Fibroblast of the conjunctiva (primary cell): ENCODE data around the gene SCARB2.

ENCODE experiments used
- DNase-seq: peaks from one replicate; pipeline ENCODE4 v3.0.0-alpha.2; 2010; ENCODE audit warnings: low read depth

The SCARB2 gene

DNA sequence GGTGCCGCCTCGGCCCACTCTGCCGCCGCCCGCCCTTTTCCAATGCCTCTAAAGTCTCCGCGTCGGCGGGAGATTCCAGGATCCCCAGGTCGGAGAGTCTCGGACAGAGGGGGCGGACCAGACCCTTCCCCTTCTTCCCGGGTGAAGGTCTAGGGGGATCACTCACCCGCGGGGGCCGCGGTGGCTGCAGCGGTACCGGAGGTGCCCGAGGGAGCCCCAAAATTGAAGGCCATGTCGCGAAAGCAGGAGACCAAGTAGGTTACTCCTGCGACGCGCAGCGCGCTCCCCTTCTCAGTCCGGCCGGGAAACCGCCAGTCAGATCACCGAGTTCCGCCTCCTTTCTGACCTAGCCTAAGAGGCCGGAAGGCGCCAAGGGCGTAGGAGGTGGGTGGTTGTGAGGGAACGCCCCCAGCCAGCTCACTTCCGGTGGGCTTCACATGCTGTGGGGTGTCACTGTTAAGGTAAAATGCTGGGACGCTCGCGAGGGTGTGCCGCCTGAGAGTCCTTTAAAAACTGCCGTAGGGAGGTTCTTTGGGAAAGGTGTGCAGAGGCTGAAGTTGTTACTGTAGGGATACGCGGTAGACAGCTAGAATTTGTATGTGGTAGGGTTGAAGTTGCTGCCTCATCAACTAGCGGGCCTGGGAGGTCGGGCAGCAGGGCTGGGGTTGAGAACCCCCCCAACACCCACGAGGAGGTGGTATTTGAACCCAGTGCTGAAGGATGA lies 65.3 kb downstream of the SCARB2 start, which contains the start of gene NUP54:
TSS of gene NUP54 (minus strand) at position 256 of the 724 bp plus-strand sequence. CDS start at position 233, 23 bp downstream.
- DNase-seq: peak; percentile 86

DNA sequence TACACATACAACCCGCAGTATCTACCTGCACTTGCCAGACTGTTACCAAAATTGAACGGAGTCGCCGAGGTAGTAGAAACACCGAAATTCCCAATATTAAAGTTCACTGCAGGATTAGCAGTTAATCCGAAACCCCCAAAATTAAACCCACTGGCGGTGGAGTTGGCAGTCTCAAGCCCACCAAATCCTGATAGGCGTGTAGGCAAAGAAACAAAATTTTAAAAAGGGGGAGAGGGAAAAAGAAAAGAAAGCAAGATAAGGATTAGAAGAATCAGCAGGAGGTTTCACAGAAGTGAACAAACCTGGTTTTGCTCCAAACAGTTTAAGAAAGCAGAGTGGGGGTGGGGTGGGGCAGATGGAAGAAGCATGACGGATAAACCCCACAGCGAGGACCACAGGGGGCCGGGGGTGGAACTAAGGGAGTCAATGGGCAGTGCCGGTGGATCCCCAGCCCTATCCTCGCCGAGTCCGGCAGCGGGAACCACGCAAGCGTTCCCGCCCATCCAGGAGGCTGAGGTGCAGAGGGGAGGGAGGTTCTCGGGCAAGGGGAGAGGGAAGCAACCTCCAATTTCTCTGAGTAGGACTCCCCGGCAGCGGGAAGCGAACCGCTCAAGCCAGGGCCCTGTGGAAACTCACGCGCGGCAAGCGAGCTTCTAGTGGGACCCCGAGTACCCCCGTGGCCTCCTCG lies 66.0 kb downstream of the SCARB2 start:
- DNase-seq: peak; percentile 72

DNA sequence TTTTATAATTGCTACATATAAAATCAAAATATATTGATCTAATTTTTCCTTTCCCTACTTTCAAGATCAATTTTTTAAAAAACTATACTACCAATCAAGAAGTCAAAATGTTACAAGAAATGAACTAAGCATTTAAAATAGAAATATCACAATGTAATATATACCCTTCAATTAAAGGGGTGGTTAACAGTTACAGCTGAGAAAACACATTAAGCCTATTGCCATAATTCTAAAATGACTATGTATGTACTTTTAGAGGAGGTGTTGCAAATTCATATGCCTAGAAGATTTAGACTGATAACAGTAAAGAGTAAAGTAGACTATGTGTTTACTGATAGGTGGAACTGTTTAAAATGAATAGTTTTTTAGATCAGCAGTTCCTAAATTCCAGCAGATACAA lies 69.1 kb downstream of the SCARB2 start:
- DNase-seq: no peak

DNA sequence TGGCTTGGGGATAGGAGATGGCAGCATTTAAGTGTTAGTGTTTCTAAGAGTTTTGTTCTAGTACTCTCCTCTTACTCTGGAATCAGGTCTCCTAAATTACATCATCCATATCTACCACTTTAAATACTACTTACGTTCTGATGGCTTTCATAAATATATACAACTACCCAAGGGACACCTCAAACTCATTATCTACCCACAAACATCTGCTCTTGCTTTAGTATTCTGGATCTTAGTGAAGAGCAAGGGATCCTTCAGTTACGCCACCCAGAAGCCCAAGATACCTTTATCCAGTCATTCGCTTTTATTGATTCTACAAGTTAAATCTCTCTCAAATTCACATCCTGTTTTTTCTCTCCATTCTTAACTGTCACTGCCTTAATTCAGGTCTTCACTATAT lies 72.4 kb downstream of the SCARB2 start:
- DNase-seq: no peak

DNA sequence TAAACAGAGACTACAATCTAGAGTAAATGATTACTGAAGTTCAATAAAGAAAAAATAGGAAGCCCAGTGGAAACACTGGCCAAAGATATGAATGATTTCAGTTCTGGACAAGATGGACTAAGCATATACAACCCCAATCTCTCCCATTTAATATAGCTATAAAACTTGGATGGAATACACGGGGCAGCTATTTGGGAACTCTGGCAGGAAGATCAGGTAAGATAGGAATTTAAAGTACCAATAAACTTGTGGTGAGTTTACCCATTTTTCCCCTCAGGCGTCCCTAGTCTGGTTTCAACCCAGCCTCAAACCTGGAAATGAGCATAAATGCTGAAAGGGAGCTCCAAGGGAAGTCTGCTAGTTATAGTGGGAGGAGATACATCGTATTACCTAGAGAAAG lies 85.9 kb downstream of the SCARB2 start:
- DNase-seq: no peak

DNA sequence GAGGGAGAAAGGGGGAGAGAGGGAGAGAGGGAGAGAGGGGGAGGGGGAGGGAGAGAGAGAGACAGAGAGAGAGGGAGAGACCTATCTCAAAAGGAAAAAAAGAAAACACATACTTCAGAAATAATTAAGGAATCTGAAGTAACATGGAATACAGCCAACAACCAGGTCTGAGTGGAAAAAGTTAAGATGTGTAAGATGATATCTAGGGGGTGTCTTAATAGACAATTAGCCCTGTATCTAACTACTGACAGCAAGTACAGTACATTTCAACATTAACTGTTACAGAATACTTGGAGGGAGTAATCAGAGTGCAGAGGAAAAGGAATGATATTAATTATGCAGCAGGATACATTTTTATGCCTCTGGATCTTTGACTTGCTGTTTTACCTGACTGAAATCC lies 87.8 kb downstream of the SCARB2 start:
- no peak for DNase-seq

DNA sequence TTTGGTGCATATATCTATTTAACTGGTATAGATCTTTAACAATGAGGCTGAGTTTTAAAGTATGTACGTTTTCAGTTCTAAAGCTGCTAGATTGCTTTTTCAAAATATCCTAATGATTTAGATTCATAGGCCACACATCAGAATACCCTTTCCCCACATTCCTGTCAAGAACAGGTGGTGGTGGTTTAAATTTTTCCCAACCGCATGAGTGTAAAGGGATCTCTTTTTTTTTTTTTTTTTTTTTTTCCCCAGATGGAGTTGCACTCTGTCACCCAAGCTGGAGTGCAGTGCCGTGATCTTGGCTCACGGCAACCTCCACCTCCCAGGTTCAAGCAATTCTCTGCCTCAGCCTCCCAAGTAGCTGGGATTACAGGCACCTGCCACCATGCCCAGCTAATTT lies 93.4 kb downstream of the SCARB2 start:
- no peak for DNase-seq

DNA sequence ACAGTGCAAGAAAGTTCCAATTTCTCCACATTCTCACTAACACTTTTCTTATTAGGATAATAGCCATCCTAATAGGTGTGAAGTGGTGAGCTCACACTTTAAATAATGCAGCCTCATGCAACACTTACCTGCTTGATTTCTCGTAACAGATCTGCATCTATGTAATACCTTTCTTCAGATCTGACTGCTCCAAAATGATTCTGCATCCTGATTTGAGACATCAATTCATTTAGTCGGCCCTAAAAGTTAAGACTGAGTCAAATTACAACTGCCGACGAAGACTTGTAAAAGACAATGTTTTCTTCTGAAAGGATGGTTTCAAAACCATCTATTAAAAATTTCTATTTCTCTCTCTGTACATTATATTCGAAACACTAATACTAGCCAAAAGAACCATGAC lies 96.1 kb downstream of the SCARB2 start:
- no peak for DNase-seq

DNA sequence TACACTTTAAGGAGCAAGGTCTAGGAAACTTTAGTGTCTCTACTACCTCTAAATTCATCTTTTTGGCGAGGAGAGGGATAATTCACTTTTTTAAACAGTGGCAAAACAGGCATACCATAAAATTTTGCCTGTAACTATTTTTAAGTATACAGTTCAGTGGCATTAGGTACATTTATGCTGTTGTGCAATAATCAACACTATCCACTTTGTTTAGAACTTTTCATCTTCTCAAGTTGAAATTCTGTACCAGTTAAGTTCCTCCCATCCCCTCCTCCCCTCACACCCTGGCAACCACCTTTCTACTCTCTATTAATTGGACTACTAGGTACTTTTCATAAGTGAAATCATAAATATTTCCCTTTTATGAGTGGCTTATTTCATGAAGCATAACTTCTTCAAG lies 96.8 kb downstream of the SCARB2 start:
- DNase-seq: no peak
